ENCODE results near the gene NOTCH2.

- no peak for TF ChIP-seq CTCF (IDR thresholded peaks at IDR 0.05; ENCODE audit: low read depth, low read length, poor library complexity, severe bottlenecking)
- TF ChIP-seq EZH2phosphoT487 (IDR thresholded peaks at IDR 0.05; ENCODE audit: borderline replicate concordance, low read length) = no peak
Measured at GRCh38 chr1:119971710-119972570, 97.5 kb downstream of the NOTCH2 start.
